ENCODE measurements around the gene UPF2. TPM values are rescaled to one million over a fixed set of nuclear protein-coding genes. Genes with fewer than 3 reads are reported as not detected.
"Not testable (repeated sequence)": the region's sequence is repeated elsewhere in the genome, so short reads cannot be mapped to it uniquely, and the experiment has no call there.

UPF2 gene
- total RNA-seq (2014; rRNA removed; shearing (Covaris generic)), result 12.0 and 12.4 TPM in 2 replicates
- 8.6 and 11.0 TPM in 2 replicates for polyA plus RNA-seq (2015; cell fraction: cytosol; rRNA removed)
- polyA plus RNA-seq (2015; cell fraction: nucleus; rRNA removed), result 6.2 and 8.8 TPM in 2 replicates

- DNase-seq (ENCODE audit: low read depth, low spot score), result peak; percentile 95
- in situ Hi-C loops (cut with HindIII; ENCODE audit: low pct_unique_long_range_greater_than_20kb, low sequenced_read_pairs), result no loop called here
Measured at GRCh38 chr10:12042797-12043651, at the start of gene UPF2. TSS of gene UPF2 (minus strand) at chr10:12042809. CDS start at chr10:12035423, 7,386 bp downstream.

- in situ Hi-C loops (cut with HindIII; ENCODE audit: low pct_unique_long_range_greater_than_20kb, low sequenced_read_pairs), result no loop called here
- no peak for DNase-seq (ENCODE audit: low read depth, low spot score)
Measured at GRCh38 chr10:12091421-12091820, 48.8 kb upstream of the UPF2 start.

- in situ Hi-C loops (cut with HindIII; ENCODE audit: low pct_unique_long_range_greater_than_20kb, low sequenced_read_pairs), result no loop called here
- no peak for DNase-seq (ENCODE audit: low read depth, low spot score)
Measured at GRCh38 chr10:12088919-12089318, 46.3 kb upstream of the UPF2 start.

- in situ Hi-C loops (cut with HindIII; ENCODE audit: low pct_unique_long_range_greater_than_20kb, low sequenced_read_pairs), result no loop called here
- DNase-seq (ENCODE audit: low read depth, low spot score), result no peak
Measured at GRCh38 chr10:12081879-12082557, 39.4 kb upstream of the UPF2 start.

- DNase-seq (ENCODE audit: low read depth, low spot score), result no peak
- in situ Hi-C loops (cut with HindIII; ENCODE audit: low pct_unique_long_range_greater_than_20kb, low sequenced_read_pairs), result no loop called here
Measured at GRCh38 chr10:12081470-12081869, 38.9 kb upstream of the UPF2 start.

GRCh38 chr10:12077580-12078180 lies 35.1 kb upstream of the UPF2 start:
- in situ Hi-C loops (cut with HindIII; ENCODE audit: low pct_unique_long_range_greater_than_20kb, low sequenced_read_pairs), result no loop called here

GRCh38 chr10:12073526-12073925 lies 30.9 kb upstream of the UPF2 start:
- DNase-seq (ENCODE audit: low read depth, low spot score), result no peak
- in situ Hi-C loops (cut with HindIII; ENCODE audit: low pct_unique_long_range_greater_than_20kb, low sequenced_read_pairs), result no loop called here

More at GRCh38 chr10:12077580-12078180, 35.1 kb upstream of the UPF2 start:
- DNase-seq (ENCODE audit: low read depth, low spot score), result no peak

- DNase-seq (ENCODE audit: low read depth, low spot score); in situ Hi-C loops (cut with HindIII; ENCODE audit: low pct_unique_long_range_greater_than_20kb, low sequenced_read_pairs): not testable (repeated sequence)
Measured at GRCh38 chr10:12071441-12071840, 28.8 kb upstream of the UPF2 start.

GRCh38 chr10:12068449-12069269 lies 26.1 kb upstream of the UPF2 start, which contains the start of gene DHTKD1:
TSS of gene DHTKD1 (plus strand) at chr10:12068954. CDS start at chr10:12069034, 80 bp downstream.
- DNase-seq (ENCODE audit: low read depth, low spot score), result peak; percentile 95
- in situ Hi-C loops (cut with HindIII; ENCODE audit: low pct_unique_long_range_greater_than_20kb, low sequenced_read_pairs), result no loop called here

- in situ Hi-C loops (cut with HindIII; ENCODE audit: low pct_unique_long_range_greater_than_20kb, low sequenced_read_pairs), result no loop called here
Measured at GRCh38 chr10:12067336-12067735, 24.7 kb upstream of the UPF2 start.

GRCh38 chr10:12063483-12063818 lies 20.8 kb upstream of the UPF2 start:
- DNase-seq (ENCODE audit: low read depth, low spot score), result no peak
- in situ Hi-C loops (cut with HindIII; ENCODE audit: low pct_unique_long_range_greater_than_20kb, low sequenced_read_pairs), result no loop called here

More at GRCh38 chr10:12067336-12067735, 24.7 kb upstream of the UPF2 start:
- DNase-seq (ENCODE audit: low read depth, low spot score), result no peak

- in situ Hi-C loops (cut with HindIII; ENCODE audit: low pct_unique_long_range_greater_than_20kb, low sequenced_read_pairs), result no loop called here
Measured at GRCh38 chr10:12062754-12063482, 20.3 kb upstream of the UPF2 start.

GRCh38 chr10:12061124-12061523 lies 18.5 kb upstream of the UPF2 start:
- in situ Hi-C loops (cut with HindIII; ENCODE audit: low pct_unique_long_range_greater_than_20kb, low sequenced_read_pairs), result no loop called here
- no peak for DNase-seq (ENCODE audit: low read depth, low spot score)

More at GRCh38 chr10:12062754-12063482, 20.3 kb upstream of the UPF2 start:
- DNase-seq (ENCODE audit: low read depth, low spot score), result no peak

GRCh38 chr10:12056748-12057147 lies 14.1 kb upstream of the UPF2 start:
- in situ Hi-C loops (cut with HindIII; ENCODE audit: low pct_unique_long_range_greater_than_20kb, low sequenced_read_pairs), result no loop called here

GRCh38 chr10:12055732-12056131 lies 13.1 kb upstream of the UPF2 start:
- in situ Hi-C loops (cut with HindIII; ENCODE audit: low pct_unique_long_range_greater_than_20kb, low sequenced_read_pairs), result no loop called here
- no peak for DNase-seq (ENCODE audit: low read depth, low spot score)

More at GRCh38 chr10:12056748-12057147, 14.1 kb upstream of the UPF2 start:
- peak; percentile 15 for DNase-seq (ENCODE audit: low read depth, low spot score)

GRCh38 chr10:12051241-12051640 lies 8.6 kb upstream of the UPF2 start:
- in situ Hi-C loops (cut with HindIII; ENCODE audit: low pct_unique_long_range_greater_than_20kb, low sequenced_read_pairs), result no loop called here
- no peak for DNase-seq (ENCODE audit: low read depth, low spot score)

- no peak for DNase-seq (ENCODE audit: low read depth, low spot score)
- in situ Hi-C loops (cut with HindIII; ENCODE audit: low pct_unique_long_range_greater_than_20kb, low sequenced_read_pairs), result no loop called here
Measured at GRCh38 chr10:12050528-12050927, 7.9 kb upstream of the UPF2 start.

All from SK-MEL-5 (cell line).